Measurements from ENCODE around the gene RCN1.

The RCN1 gene

DNA sequence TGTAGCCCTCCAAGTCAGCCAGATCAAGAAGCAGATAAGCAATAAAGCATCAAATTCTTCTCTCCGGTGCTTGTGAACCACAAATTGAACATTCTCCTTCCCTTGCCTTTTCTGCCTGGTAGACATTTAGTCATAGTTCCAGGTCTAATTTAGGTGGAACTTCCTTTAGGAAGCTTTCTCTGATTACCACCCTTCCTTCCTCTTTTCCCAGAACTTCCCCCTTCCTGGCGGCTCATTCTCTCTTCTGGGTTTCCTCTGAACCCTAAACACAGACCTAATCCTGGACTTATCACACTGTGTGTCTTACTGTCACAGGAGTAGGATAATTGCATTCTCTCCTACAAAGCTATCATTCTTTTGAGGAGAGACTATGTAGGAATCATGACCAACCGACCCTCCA, 61.9 kb downstream of the RCN1 start:
- TF ChIP-seq GABPA (IDR thresholded peaks at IDR 0.05; ENCODE audit: low read depth) = no peak
- TF ChIP-seq, protein P1, sequence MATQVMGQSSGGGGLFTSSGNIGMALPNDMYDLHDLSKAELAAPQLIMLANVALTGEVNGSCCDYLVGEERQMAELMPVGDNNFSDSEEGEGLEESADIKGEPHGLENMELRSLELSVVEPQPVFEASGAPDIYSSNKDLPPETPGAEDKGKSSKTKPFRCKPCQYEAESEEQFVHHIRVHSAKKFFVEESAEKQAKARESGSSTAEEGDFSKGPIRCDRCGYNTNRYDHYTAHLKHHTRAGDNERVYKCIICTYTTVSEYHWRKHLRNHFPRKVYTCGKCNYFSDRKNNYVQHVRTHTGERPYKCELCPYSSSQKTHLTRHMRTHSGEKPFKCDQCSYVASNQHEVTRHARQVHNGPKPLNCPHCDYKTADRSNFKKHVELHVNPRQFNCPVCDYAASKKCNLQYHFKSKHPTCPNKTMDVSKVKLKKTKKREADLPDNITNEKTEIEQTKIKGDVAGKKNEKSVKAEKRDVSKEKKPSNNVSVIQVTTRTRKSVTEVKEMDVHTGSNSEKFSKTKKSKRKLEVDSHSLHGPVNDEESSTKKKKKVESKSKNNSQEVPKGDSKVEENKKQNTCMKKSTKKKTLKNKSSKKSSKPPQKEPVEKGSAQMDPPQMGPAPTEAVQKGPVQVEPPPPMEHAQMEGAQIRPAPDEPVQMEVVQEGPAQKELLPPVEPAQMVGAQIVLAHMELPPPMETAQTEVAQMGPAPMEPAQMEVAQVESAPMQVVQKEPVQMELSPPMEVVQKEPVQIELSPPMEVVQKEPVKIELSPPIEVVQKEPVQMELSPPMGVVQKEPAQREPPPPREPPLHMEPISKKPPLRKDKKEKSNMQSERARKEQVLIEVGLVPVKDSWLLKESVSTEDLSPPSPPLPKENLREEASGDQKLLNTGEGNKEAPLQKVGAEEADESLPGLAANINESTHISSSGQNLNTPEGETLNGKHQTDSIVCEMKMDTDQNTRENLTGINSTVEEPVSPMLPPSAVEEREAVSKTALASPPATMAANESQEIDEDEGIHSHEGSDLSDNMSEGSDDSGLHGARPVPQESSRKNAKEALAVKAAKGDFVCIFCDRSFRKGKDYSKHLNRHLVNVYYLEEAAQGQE (IDR thresholded peaks at IDR 0.05; ENCODE audit: insufficient replicate concordance, low read depth) = no peak
- TF ChIP-seq POLR2AphosphoS5 (IDR thresholded peaks at IDR 0.05; ENCODE audit: low read depth) = no peak
- TF ChIP-seq, protein P2, sequence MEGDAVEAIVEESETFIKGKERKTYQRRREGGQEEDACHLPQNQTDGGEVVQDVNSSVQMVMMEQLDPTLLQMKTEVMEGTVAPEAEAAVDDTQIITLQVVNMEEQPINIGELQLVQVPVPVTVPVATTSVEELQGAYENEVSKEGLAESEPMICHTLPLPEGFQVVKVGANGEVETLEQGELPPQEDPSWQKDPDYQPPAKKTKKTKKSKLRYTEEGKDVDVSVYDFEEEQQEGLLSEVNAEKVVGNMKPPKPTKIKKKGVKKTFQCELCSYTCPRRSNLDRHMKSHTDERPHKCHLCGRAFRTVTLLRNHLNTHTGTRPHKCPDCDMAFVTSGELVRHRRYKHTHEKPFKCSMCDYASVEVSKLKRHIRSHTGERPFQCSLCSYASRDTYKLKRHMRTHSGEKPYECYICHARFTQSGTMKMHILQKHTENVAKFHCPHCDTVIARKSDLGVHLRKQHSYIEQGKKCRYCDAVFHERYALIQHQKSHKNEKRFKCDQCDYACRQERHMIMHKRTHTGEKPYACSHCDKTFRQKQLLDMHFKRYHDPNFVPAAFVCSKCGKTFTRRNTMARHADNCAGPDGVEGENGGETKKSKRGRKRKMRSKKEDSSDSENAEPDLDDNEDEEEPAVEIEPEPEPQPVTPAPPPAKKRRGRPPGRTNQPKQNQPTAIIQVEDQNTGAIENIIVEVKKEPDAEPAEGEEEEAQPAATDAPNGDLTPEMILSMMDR (IDR thresholded peaks at IDR 0.05; ENCODE audit: insufficient read depth, low read length) = no peak
- TF ChIP-seq SPI1 (IDR thresholded peaks at IDR 0.05; ENCODE audit: borderline replicate concordance, low read depth) = no peak
- no peaks in the 10 kb centered on the region for H3K27me3 ChIP-seq (ENCODE audit: insufficient read depth, poor library complexity, severe bottlenecking)
- H3K4me3 ChIP-seq (replicated peaks; ENCODE audit: insufficient read depth, low read length) = no peak overlapping the region
- no peak overlapping the region for H3K27ac ChIP-seq (replicated peaks)
- DNase-seq (ENCODE audit: low read depth in 1 of 2, low spot score in 1 of 2) = no peak

DNA sequence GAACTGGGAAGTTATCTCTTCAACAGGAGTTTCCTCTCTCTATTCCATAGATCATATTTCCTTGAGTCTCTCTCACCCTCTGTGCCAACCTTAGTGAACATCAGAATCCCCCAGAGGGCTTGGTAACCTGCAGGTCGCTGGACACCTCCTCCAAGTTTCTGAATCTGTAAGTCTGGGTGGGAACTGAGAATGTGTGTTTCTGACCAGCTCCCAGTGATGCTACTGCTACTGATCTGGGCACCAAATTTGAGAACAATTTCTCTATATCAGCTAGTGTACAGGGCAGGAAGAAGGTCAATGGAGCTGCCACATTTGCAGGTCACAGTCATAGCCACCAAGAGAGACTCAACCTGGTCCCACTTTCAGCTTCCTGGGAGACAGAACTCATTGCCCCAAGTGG, 62.9 kb downstream of the RCN1 start:
- Histone ChIP-seq H3K4me3 (replicated peaks; ENCODE audit: insufficient read depth, low read length) (no peak overlapping the region), H3K27ac (replicated peaks) (no peak overlapping the region), H3K27me3 (ENCODE audit: insufficient read depth, poor library complexity, severe bottlenecking) (no peaks in the 10 kb centered on the region)
- TF ChIP-seq GABPA (IDR thresholded peaks at IDR 0.05; ENCODE audit: low read depth) (no peak), POLR2AphosphoS5 (IDR thresholded peaks at IDR 0.05; ENCODE audit: low read depth) (no peak), SPI1 (IDR thresholded peaks at IDR 0.05; ENCODE audit: borderline replicate concordance, low read depth) (no peak)
- TF ChIP-seq, protein P1 (IDR thresholded peaks at IDR 0.05; ENCODE audit: insufficient replicate concordance, low read depth) = no peak
- TF ChIP-seq, protein P2 (IDR thresholded peaks at IDR 0.05; ENCODE audit: insufficient read depth, low read length) = no peak
- no peak for DNase-seq (ENCODE audit: low read depth in 1 of 2, low spot score in 1 of 2)

DNA sequence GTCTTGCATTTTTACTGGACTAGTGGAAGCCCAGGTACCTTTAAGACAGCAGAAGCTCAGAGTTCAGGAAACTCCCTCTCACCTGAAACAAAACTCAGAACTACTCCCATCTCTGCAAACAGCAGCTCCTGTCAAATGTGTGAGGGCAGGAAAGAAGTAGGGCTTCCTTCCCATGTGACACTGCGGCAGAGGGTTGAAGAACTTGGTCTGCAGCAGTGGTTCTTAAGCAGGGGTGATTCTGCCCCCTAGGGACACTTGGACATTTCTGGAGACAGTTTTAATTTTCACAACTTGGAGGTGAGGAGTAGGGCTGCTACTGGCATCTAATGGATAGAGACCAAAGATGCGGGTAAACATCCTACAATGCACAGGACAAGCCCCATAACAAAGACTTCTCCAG, 63.4 kb downstream of the RCN1 start:
- TF ChIP-seq, protein P1 (IDR thresholded peaks at IDR 0.05; ENCODE audit: insufficient replicate concordance, low read depth) = no peak
- no peak for TF ChIP-seq POLR2AphosphoS5 (IDR thresholded peaks at IDR 0.05; ENCODE audit: low read depth)
- TF ChIP-seq SPI1 (IDR thresholded peaks at IDR 0.05; ENCODE audit: borderline replicate concordance, low read depth) = no peak
- TF ChIP-seq, protein P2 (IDR thresholded peaks at IDR 0.05; ENCODE audit: insufficient read depth, low read length) = no peak
- no peak for TF ChIP-seq GABPA (IDR thresholded peaks at IDR 0.05; ENCODE audit: low read depth)
- no peak for DNase-seq (ENCODE audit: low read depth in 1 of 2, low spot score in 1 of 2)
- no peak overlapping the region for H3K4me3 ChIP-seq (replicated peaks; ENCODE audit: insufficient read depth, low read length)
- no peak overlapping the region for H3K27ac ChIP-seq (replicated peaks)
- H3K27me3 ChIP-seq (ENCODE audit: insufficient read depth, poor library complexity, severe bottlenecking) = no peaks in the 10 kb centered on the region
